Esophagus muscularis mucosa (tissue), 3 donors: ENCODE data around the gene PRLR.

Source experiments
- CTCF ChIP-seq, 3 experiments: fragments of 200-600 bp in 2 of 3; fragments of 450-650 bp in 1 of 3; sonication (generic) in 2 of 3; IDR thresholded peaks; one replicate each; pipeline ENCODE4 v1.5.1; 2017 to 2019; ENCODE audit warnings: antibody characterized with exemption in 3 of 3, mild to moderate bottlenecking in 2 of 3, moderate library complexity in 1 of 3
- POLR2A ChIP-seq: fragments of 450-650 bp; IDR thresholded peaks from one replicate; pipeline ENCODE4 v1.6.1; 2017; ENCODE audit warnings: antibody characterized with exemption, moderate library complexity, mild to moderate bottlenecking, low read depth

- TF ChIP-seq CTCF (IDR thresholded peaks at IDR 0.05) (no peak), POLR2A (no peak)
Measured at GRCh38 chr5:35227720-35228119, 2.6 kb downstream of the PRLR start.
